HG02885 (cell line): ENCODE measurements around the gene MBNL2.

Source experiments
- ATAC-seq: cut with Tn5 transposase; IDR thresholded peaks from one replicate; pipeline ENCODE4 v1.9.1; 2021; ENCODE audit warnings: mild to moderate bottlenecking; ENCODE audit not compliant: unreplicated experiment, poor library complexity

Gene MBNL2

DNA sequence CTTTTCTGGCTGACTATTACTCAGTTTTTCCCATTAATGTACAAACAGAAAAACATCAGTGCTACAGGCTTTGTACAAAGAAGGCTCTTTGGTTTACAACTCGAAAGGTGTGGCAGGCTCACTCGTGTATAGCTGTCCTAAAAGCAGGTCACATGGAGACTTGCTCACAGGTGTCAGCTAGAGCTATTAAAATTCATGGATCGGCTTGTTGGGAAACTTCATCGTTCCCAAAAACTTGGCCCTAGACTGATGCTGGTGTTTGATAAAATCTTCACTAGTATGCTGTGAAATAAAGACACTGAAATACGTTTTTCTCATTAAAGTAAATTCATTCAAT, 64.9 kb downstream of the MBNL2 start:
- ATAC-seq = no peak

DNA sequence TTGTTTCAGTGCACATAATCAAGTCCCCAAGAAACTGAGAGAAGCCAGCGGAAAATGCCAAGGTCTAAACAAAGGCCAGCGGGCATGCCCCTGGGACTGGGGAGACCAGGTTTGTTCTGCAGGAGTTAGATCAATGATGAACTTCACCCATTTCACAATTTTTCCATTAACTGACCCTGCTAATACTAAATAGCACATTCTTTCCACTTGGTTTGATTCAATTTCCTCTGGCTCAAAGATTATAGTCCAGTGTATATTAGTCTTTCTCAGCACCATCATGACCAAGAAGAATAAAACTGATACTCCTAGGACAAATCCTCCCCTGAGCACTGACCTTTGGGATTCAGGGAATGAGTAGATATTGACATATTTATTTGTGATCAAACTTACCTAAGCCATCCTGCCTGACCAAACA, 66.4 kb downstream of the MBNL2 start:
- no peak for ATAC-seq

DNA sequence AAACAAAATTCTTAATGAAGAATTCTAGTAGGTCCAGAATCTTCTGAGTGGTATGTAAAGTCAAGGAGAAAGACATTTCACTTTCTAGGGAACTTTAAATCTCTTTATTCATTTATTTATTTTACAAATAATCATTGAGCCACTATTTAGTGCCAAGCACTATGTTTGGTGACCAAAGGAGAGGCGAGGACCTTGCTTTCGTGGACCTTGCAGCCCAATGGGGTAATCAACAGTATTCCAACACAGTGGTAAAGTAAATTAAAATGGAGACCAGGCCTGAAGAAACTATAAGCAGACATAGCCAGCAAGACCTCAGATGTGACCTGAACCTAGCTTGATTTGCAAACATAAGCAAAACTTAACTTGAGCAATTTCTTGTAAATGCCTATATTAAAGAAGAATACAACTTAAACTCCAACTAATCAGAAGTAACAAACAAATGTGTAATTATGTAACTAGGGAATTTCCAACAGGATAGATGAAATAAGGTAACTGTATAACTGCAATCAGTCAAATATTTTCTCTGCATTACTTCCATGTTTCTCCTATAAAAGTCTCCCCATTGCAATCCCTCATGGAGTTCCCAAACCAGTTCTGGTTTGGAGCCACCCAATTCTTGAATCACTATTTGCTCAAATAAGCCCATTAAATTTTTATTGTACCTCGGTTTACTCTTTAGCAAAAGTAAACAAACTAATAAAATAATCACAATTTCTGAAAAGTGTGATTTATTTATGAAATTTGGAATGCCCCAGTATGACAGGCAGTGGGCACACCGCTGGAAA, 67.6 kb downstream of the MBNL2 start:
- no peak for ATAC-seq

DNA sequence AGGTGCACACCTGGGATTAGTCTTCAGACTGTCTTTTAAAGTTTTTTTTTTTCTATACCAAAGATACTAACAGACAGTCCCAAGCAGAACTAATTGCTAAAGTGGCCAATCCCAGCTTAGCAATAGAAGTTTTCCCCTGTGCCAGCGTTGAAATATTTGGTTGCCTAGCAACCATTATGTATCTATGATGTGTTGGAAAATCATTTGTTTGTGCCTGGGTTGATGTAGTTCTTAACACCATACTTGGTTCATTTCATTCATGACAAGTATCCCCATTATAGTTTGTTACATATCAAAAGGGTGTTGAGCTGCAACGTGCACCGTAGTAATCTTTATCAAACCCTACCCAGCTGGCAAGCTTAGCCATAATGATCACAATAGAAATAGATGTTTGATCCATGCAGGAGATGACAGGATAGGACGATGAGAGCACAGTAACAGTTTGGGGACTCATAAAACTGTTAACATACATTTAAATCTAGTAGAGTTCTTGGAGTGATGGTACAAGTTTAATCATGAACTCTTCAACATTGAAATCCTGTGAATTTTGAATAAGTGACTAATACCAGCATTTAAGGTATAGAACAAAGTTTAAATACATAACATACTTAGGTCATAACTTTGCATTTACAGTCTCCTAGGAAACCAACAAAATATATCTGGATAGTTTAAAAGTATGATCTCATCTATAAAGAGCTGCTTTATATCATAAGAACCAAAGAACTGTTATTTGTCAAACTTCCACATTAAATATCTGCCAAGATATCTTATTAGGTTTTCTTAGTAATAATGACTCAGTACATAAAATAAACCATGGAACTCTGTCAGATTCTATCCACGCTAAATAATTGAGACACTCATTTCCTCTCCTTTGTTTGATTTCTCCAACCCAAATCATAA, 73.4 kb downstream of the MBNL2 start:
- ATAC-seq = no peak

DNA sequence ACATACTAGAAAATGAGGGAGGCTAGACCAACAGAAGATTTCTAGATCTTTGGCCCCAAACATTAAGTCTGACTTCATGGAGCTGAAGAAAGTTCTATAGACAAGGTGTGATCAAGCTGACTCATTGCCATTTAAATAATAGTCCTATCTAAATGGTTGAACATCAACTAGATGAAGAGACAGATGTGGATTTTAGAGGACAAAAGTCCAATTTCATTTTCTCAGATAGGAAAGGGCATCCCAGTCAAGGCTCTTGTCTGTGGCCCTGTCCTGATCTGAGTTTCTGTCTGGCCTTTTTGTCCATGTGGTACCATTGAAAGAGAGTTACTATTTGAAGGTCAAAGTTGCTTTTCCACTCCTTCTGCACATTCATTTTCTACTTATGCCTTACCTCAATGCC, 74.6 kb downstream of the MBNL2 start:
- ATAC-seq = no peak

DNA sequence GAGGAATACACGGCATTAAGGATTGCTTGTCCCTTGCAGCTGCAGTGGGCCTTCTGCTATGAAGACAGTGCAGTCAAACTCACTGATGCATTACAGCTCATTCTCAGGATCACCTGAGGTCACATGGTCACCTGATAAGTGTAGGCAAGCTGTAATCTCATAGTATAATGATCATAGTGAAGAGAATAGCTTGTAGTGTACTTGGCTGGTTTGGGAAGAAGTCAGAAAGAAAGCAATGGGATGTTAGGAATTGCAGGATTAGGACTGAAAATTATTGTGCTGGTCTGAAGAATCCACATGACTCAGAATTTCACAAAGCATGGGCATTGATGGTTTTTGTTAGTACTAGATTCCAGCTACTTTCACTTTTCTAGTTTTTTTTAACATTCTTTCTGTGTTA, 76.7 kb downstream of the MBNL2 start:
- ATAC-seq = peak; percentile 41

DNA sequence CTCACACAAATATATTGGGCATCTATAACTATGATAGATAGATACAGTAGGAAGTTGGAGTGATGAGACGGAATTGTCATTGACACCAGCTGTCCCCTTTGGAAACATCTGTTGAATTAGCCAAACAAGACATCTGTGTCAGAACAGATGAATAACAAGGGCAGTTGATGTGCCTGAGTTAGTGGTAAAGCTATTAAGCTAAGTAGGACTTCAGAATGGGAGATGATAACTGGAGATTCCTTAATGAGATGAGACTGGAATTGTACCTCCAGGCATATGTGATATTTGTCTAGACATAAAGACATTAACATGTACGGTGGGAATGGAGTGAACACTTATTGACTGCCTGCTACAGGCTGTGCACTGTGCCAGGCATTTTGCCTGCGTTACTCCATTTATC, 78.7 kb downstream of the MBNL2 start:
- ATAC-seq = no peak

DNA sequence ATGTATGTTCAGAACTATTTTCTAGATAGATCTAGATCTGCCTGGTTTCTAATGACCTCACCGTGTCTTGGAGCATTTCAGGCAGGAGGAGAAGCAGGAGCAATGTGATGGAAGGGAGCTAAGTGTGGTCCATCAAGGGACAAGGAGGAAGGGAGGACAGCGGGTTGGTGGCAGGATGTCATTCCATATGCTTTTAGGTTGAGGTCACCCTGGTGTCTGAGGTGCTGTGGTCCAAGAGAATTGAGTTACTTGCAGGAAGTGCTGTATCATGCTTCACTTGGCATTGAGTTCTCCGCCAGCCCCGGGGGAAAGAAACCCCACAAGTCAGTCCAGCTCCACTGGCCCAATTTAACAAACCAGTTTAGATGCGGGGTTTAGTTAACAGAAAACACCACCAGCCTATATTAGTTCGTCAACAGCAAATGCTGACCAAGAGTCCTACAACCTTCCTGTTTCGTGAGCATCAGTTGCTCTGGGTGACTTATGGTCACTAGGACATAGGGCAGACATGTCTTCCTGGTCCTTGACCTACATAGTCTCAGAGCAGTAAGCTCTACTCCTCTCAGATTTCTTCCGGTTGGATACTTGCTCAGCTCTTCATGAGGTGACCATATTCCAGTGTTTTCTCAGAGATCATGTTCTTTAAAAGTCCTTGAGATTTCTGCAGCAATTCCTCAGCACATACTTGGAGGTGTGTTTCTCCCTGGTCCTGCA, 79.4 kb downstream of the MBNL2 start:
- no peak for ATAC-seq

DNA sequence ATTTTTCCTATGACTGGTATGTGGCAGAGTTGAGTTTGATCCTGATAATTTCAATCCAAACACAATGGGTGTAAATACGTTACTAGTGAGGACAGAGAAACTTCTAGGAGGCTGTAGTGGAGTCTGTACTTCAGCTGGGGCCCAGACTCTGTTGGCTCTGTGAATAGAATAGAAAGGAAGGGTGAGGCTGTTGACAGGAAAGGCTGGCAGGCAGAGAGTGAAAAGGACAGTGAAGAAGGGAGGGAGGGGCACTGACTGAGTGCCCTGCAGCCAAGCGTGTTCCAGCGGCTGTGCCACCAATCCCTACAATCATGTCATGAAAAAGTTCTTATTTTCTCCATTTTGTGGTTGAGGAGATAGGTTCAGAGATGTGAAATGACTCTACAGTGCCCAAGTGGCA, 80.5 kb downstream of the MBNL2 start:
- ATAC-seq = no peak

DNA sequence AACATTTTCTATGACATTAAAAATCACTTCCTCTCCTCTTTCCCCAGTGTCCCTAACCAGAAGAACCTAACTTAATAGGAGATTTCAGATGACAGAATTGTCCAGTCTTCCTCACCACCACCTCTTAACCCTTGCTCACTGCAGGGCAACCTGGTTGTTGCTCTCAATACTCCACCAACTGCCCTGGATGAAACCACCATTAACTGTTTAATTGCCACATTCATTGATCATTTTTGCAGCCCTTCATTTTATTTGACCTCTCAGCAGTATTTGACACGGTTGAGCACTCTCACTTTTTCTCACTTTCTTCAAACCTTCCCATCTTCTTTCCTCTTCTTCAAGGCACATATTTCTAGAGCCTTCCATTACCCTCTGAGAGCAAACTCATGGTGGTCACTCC, 84.0 kb downstream of the MBNL2 start:
- ATAC-seq = no peak

DNA sequence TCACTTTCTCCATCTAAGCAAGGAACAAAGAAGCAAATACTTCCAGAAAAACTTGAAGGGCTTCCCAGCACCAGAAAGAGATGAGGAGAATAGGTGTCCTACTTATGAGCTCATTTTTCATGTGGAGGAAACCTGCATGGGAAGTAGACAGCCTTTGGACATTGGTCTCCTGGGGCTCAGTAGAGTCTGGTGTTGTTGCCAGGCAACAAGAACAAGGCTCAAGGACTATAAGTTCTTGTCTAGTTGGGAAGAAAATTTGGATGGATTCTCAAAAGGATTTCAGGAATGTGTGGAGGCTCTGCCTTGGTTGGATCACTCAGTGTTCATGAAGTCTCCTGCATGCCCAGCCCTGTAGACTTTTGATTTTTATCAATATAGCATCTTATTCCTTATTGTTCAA, 84.5 kb downstream of the MBNL2 start:
- no peak for ATAC-seq

DNA sequence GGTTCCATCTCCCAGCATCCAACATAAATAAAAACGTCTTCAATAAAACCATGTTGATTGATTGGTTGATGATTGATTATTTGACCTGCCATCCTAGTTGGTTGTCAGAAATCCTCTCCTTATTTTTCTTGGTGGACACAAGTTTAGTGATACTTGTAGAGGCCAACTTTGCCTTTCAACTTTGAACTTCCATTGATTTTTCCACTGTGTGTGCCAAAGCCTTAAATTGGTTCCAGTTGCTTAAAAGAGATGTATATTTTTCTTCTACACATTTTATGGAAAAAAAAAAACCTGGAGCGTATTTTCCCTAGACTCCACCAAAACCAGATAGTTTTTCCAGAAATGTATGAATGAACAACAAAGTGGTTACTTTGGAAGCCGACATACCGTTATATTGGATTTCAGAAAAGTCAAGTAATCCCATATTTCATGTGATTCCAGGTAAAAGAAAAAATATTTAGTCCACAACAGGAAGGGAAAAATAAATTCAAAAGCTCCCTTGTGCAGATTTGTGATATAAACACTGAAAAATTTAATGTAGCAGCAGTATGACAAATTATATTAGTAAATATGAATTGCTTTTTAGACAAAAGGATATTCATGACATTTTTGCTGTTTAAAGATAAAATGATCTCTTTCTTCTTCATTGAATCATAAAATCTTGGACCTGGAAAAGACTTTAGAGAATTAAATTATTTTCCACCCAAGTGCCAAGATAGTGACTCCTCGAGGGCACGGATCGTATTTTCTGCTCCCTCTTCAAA, 85.2 kb downstream of the MBNL2 start:
- no peak for ATAC-seq

DNA sequence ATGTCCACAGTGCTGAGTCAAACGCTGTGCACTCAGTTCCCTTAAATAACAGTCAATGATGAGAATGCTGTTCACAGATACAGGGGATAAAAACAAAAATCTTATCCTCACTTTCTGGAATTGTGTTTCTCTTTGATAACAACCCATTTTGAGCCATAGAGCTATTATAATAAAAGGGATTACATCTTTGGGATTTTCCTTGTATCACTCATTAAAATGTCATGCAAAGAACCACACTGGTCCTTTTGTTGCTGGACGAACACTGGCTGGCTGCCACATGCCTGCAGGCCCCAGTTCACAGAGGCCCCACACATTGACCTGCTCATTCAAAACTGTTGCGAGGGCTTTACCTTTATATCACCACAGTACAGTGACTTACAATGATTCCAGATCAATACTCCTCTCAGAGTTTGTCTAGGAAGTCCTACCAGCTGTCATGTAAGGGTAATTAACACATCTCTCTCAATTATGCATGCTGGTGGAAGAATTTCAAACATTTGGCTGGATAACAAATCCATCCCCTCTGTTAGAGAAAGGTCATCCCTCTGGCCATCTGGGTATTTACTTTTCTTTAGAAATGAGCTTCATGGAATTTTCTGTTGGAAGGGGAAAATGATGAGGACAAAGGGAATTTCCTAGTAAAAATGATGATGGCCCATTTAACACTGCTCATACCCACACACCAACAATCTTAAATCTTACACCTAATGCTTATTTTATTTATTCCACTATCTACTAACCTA, 85.9 kb downstream of the MBNL2 start:
- ATAC-seq = no peak

DNA sequence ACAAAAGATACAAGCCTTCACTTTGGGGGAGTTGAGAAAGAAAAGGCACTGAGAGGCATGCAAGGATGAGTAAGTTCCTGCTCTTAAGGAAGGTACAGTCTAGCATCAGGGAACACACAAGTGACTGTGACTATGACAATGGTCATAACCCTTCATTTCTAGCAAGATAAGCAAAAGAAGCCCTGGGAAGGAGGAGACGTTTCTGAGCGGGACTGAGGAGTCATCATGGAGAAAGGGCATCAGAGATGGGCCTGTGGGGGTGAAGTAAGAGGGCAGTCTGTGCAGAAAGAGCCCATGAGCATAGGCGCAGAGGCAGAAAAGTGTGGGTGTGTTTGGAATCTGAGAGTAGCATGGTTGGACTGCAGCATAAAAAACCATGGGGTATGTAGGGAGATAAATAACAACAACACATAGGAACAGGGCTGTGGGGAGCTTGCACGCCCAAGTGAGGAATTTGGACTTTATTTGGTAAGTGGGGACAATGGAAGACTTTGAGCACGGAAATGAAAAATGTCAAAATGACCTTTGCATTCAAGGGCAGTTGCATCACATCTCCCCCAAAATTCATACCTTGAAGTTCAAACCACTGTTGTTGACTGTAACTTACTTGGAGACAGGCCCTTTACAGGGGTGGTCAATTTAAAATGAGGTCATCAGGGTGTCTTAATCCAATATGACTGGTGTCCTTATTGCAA, 86.7 kb downstream of the MBNL2 start:
- ATAC-seq = no peak

DNA sequence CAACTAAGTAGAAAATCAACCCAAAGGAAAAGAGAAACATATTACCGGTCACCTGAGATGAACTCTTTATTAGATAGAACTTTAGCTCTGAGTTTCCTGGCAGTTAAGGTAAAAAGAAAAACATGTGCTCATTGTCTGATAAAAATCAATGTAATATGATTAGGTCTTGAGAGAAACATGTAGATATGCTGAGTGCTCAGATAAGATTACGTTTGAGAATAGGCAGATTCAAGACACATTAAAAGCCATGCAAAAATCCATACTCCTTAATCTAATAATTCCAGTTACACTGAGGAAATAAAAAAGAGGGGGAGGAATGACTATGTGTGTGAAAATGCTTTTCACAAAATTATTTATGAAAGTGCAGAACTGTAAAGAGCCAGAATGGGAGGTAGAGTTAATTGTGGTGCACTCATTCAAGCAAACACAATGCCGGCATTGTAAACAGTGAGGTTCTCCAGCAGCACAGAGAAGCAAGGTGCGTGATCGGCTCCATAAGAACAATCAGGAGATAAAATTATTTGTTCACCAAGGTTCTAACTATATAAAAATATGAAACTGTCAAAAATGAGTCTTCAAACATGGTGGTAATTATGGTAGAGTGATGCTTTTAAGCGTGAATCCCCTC, 88.8 kb downstream of the MBNL2 start:
- ATAC-seq = no peak

DNA sequence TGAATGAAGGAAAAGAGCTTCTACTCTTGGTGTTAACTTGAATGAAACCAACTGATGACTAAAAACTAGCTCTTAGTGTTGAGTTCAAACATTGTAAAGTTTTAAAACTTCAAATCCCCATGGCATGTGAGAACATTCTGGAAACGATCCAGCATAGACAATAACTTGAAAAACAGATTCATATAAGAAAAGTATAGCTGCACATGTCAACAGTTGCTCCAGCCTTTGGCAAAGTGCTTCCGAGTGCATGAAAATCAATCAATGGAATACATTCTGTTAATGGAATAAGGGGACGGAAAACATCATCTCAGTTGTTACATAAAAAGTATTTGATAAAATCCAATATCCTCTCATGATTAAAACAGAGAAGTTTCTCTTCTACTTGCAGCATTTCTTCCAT, 89.8 kb downstream of the MBNL2 start:
- ATAC-seq = no peak

DNA sequence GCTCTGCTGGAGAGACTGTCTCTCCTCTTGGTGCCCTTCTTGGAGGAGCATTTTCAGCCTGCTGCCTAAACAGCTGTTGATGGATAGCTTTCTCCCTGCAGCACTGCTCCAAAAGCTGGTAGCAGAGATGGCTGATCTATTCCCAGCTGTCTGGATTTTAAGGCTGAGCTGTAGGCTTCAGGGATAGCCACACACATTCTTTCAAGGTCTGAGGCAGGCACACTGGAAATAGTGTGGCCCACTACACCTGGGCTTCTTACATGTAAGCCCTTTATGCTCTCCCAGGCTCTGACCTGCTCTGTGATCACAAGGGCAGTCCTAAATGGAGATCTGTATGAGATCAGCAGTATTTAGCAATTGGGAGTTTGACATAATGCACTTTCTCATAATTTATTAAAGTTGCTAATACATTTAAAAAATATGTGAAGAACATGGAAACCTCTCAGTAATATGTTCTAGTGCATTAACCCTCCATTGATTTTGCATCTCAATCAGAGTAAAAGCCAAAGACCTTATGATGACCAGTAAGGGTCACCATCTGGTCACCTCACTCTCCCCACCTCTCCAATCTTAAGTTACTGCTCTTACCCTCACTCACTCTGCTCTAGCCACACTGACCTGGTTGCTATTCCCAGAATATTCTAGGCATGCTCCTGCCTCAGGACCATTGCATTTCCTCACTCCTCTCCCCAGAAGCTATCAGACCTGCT, 91.6 kb downstream of the MBNL2 start:
- no peak for ATAC-seq

DNA sequence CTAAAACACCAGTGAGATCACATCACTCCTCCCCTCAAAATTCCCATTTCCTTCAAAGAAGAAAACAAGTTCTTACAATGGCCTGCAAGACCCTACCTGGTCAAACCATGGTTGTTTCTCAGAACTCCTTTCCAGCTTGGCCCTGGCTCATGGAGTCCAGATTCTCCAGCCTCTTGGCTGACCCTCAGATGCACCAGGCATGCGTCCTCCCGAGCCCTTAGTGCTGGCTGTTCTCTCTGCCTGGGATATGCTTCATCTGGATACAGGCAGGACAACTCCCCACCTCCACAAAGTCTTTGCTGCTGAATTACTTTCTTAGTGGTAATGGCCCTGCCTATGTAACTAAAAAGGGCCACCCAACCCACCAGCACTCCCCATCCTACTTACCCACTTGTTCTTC, 94.3 kb downstream of the MBNL2 start:
- no peak for ATAC-seq
